GM23338 (cell line): ENCODE data around the gene HSD3B7. TPM values are rescaled to one million over a fixed set of nuclear protein-coding genes. Genes with fewer than 3 reads are reported as not detected.

Experiments used
- CREB1 ChIP-seq: fragments of 250-450 bp; sonication (Bioruptor Pico); IDR thresholded peaks from 2 replicates; pipeline ENCODE4 v1.5.0; 2020; ENCODE audit warnings: low read depth, mild to moderate bottlenecking, moderate library complexity
- ETS1 ChIP-seq: IDR thresholded peaks from 2 replicates; pipeline ENCODE4 v1.6.1; 2016; ENCODE audit warnings: antibody characterized with exemption
- EZH2 ChIP-seq: fragments of 200-600 bp; sonication (generic); IDR thresholded peaks from one replicate; pipeline ENCODE4 v1.8.0; 2017; ENCODE audit warnings: antibody characterized with exemption, mild to moderate bottlenecking, low read depth; ENCODE audit not compliant: unreplicated experiment
- JUNB ChIP-seq: IDR thresholded peaks from one replicate; pipeline ENCODE4 v1.6.1; 2016; ENCODE audit warnings: antibody characterized with exemption; ENCODE audit not compliant: unreplicated experiment
- NANOG ChIP-seq: IDR thresholded peaks from 2 replicates; pipeline ENCODE4 v1.6.1; 2016; ENCODE audit warnings: antibody characterized with exemption, borderline replicate concordance
- STAT1 ChIP-seq: IDR thresholded peaks from one replicate; pipeline ENCODE4 v1.6.1; 2016; ENCODE audit warnings: antibody characterized with exemption; ENCODE audit not compliant: unreplicated experiment
- ZNF114 ChIP-seq: fragments of 250-450 bp; sonication (Bioruptor Pico); IDR thresholded peaks from 2 replicates; pipeline ENCODE4 v1.5.0; 2020; ENCODE audit warnings: mild to moderate bottlenecking, moderate library complexity
- ZNF331 ChIP-seq: fragments of 250-450 bp; sonication (Bioruptor Pico); IDR thresholded peaks from 2 replicates; pipeline ENCODE4 v1.5.0; 2020; ENCODE audit warnings: low read depth, mild to moderate bottlenecking, moderate library complexity
- polyA plus RNA-seq: library from polyadenylated mRNA; unstranded; fragments of >200 nt; fragmentation: Nextera tagmentation; extraction: Ambion mirVana; gene quantifications from 2 replicates; pipeline ENCODE4 v1.2.1, GENCODE V29; 2016
- total RNA-seq: library from RNA; depleted of rRNA; stranded (reverse); fragments of >200 nt; shearing (Covaris generic); gene quantifications from 2 replicates; pipeline ENCODE4 v1.2.3, GENCODE V29; 2014
- TF ChIP-seq, protein P1 (sequence below): fragments of 250-450 bp; sonication (Bioruptor Pico); IDR thresholded peaks from 2 replicates; pipeline ENCODE4 v1.5.0; 2020; ENCODE audit warnings: mild to moderate bottlenecking, moderate library complexity

Gene HSD3B7
- total and polyA plus RNA-seq, 2 experiments from 2014 or later: 4.3 to 12.2 TPM

DNA sequence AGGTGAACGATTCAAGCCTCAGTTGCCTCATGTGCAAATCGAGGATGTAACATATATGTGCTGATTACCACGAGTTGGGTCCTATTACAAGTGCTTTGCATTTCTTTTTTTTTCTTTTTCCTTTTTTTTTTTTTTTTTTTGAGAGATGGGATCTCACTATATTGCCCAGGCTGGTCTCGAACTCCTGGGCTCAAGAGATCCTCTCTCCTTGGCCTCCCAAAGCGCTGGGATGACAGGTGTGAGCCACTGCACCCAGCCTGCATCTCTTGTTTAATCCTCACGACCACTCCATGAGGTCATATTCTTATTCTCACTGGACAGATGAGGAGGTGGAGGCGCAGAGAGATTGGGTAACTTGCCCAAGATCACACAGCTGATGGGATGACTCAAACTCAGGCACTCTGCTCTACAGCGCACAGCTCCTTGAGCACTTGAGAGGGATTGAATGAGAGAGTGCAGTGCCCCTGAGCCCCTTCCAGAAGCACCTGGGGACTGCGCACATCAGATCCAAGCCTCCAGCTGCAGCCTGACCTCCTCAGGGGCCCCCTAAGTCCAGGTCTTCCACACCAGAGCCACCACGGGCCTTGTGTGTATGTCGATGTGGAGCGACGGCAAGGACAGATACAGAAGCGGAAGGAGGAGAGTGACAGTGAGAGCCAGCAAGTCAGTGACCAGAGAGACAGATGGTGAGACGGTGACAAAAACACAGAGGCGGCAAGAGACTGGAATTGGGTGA, 20.5 kb downstream of the HSD3B7 start (continued):
- TF ChIP-seq, protein P1, sequence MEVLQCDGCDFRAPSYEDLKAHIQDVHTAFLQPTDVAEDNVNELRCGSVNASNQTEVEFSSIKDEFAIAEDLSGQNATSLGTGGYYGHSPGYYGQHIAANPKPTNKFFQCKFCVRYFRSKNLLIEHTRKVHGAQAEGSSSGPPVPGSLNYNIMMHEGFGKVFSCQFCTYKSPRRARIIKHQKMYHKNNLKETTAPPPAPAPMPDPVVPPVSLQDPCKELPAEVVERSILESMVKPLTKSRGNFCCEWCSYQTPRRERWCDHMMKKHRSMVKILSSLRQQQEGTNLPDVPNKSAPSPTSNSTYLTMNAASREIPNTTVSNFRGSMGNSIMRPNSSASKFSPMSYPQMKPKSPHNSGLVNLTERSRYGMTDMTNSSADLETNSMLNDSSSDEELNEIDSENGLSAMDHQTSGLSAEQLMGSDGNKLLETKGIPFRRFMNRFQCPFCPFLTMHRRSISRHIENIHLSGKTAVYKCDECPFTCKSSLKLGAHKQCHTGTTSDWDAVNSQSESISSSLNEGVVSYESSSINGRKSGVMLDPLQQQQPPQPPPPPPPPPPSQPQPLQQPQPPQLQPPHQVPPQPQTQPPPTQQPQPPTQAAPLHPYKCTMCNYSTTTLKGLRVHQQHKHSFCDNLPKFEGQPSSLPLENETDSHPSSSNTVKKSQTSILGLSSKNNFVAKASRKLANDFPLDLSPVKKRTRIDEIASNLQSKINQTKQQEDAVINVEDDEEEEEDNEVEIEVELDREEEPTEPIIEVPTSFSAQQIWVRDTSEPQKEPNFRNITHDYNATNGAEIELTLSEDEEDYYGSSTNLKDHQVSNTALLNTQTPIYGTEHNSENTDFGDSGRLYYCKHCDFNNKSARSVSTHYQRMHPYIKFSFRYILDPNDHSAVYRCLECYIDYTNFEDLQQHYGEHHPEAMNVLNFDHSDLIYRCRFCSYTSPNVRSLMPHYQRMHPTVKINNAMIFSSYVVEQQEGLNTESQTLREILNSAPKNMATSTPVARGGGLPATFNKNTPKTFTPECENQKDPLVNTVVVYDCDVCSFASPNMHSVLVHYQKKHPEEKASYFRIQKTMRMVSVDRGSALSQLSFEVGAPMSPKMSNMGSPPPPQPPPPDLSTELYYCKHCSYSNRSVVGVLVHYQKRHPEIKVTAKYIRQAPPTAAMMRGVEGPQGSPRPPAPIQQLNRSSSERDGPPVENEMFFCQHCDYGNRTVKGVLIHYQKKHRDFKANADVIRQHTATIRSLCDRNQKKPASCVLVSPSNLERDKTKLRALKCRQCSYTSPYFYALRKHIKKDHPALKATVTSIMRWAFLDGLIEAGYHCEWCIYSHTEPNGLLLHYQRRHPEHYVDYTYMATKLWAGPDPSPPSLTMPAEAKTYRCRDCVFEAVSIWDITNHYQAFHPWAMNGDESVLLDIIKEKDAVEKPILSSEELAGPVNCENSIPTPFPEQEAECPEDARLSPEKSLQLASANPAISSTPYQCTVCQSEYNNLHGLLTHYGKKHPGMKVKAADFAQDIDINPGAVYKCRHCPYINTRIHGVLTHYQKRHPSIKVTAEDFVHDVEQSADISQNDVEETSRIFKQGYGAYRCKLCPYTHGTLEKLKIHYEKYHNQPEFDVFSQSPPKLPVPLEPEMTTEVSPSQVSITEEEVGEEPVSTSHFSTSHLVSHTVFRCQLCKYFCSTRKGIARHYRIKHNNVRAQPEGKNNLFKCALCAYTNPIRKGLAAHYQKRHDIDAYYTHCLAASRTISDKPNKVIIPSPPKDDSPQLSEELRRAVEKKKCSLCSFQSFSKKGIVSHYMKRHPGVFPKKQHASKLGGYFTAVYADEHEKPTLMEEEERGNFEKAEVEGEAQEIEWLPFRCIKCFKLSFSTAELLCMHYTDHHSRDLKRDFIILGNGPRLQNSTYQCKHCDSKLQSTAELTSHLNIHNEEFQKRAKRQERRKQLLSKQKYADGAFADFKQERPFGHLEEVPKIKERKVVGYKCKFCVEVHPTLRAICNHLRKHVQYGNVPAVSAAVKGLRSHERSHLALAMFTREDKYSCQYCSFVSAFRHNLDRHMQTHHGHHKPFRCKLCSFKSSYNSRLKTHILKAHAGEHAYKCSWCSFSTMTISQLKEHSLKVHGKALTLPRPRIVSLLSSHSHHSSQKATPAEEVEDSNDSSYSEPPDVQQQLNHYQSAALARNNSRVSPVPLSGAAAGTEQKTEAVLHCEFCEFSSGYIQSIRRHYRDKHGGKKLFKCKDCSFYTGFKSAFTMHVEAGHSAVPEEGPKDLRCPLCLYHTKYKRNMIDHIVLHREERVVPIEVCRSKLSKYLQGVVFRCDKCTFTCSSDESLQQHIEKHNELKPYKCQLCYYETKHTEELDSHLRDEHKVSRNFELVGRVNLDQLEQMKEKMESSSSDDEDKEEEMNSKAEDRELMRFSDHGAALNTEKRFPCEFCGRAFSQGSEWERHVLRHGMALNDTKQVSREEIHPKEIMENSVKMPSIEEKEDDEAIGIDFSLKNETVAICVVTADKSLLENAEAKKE (CRISPR knock-in tag): no peak
- TF ChIP-seq ETS1 (no peak), CREB1 (CRISPR knock-in tag) (no peak), ZNF331 (CRISPR knock-in tag) (no peak), JUNB (no peak), EZH2 (no peak), STAT1 (no peak), NANOG (no peak), ZNF114 (no peak)
